ENCODE measurements around the gene GALNT3.

DNA sequence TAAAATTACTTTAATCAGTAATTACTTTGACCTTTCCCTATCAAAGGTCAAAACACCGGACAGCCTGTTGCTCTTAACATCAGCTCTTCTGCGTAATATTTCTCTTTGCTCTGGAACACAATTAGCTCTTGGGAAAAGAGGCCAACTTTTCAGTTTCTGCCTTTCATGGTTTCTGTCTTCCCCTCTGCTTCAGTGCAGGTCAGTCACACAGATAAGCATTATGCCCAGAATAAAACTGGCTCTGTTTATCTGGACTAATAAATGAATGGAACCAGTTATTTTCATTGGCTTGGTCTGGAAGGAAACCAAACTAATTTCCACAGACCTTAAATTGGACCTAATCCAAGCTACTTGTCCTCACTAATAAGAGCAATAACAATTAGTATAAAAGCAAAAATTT is 26.2 kb upstream of the GALNT3 start:
- TF ChIP-seq POLR2A (IDR thresholded peaks at IDR 0.05): no peak
- TF ChIP-seq, protein P1, sequence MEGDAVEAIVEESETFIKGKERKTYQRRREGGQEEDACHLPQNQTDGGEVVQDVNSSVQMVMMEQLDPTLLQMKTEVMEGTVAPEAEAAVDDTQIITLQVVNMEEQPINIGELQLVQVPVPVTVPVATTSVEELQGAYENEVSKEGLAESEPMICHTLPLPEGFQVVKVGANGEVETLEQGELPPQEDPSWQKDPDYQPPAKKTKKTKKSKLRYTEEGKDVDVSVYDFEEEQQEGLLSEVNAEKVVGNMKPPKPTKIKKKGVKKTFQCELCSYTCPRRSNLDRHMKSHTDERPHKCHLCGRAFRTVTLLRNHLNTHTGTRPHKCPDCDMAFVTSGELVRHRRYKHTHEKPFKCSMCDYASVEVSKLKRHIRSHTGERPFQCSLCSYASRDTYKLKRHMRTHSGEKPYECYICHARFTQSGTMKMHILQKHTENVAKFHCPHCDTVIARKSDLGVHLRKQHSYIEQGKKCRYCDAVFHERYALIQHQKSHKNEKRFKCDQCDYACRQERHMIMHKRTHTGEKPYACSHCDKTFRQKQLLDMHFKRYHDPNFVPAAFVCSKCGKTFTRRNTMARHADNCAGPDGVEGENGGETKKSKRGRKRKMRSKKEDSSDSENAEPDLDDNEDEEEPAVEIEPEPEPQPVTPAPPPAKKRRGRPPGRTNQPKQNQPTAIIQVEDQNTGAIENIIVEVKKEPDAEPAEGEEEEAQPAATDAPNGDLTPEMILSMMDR (IDR thresholded peaks at IDR 0.05): no peak
- no peak for TF ChIP-seq EP300 (IDR thresholded peaks at IDR 0.05)
- no peak for TF ChIP-seq POLR2AphosphoS5 (IDR thresholded peaks at IDR 0.05)
